Astrocyte (in vitro differentiated cells and primary cell): ENCODE measurements around the gene YPEL1. TPM values are rescaled to one million over a fixed set of nuclear protein-coding genes. Genes with fewer than 3 reads are reported as not detected.

Experiments used
- DNase-seq: peaks from one replicate; pipeline ENCODE4 v3.0.0-alpha.2; 2010; ENCODE audit warnings: low read depth
- FAIRE-seq: peaks from 2 replicates; lab custom pipeline; 2011; peaks lifted over from hg19 to GRCh38; lab: Jason Lieb, UNC
- H2AFZ ChIP-seq: 2 replicates; pipeline ENCODE4 v1.6.0; 2012; ENCODE audit warnings: low read depth, low read length, inconsistent platforms
- H3K27ac ChIP-seq: 2 replicates; pipeline ENCODE4 v1.5.1; 2011; ENCODE audit warnings: low read depth, low read length, inconsistent platforms
- H3K27me3 ChIP-seq: 2 replicates; pipeline ENCODE4 v1.6.0; 2011; ENCODE audit warnings: low read length, inconsistent platforms; ENCODE audit not compliant: insufficient read depth
- H3K36me3 ChIP-seq: 2 replicates; pipeline ENCODE4 v1.5.1; 2011; ENCODE audit warnings: low read length, inconsistent platforms; ENCODE audit not compliant: insufficient read depth
- H3K4me1 ChIP-seq: 2 replicates; pipeline ENCODE4 v1.5.1; 2011; ENCODE audit warnings: low read length, inconsistent platforms; ENCODE audit not compliant: insufficient read depth
- H3K4me2 ChIP-seq: 2 replicates; pipeline ENCODE4 v1.6.0; 2012; ENCODE audit warnings: low read length, inconsistent platforms
- H3K4me3 ChIP-seq: 2 replicates; pipeline ENCODE4 v1.5.1; 2011; ENCODE audit warnings: low read depth, mild to moderate bottlenecking, low read length, inconsistent platforms; ENCODE audit not compliant: insufficient read depth
- H3K79me2 ChIP-seq: 2 replicates; pipeline ENCODE4 v1.6.0; 2012; ENCODE audit warnings: mild to moderate bottlenecking, low read length, inconsistent platforms; ENCODE audit not compliant: insufficient read depth
- H3K9ac ChIP-seq: 2 replicates; pipeline ENCODE4 v1.6.0; 2012; ENCODE audit warnings: mild to moderate bottlenecking, low read length, inconsistent platforms
- H3K9me3 ChIP-seq: 2 replicates; pipeline ENCODE4 v1.5.1; 2012; ENCODE audit warnings: low read depth, mild to moderate bottlenecking, low read length, inconsistent platforms; ENCODE audit not compliant: insufficient read depth
- H4K20me1 ChIP-seq: 2 replicates; pipeline ENCODE4 v1.6.0; 2012; ENCODE audit warnings: low read length, inconsistent platforms; ENCODE audit not compliant: insufficient read depth
- H3K27ac Mint-ChIP-seq: one replicate; pipeline ENCODE4 v1.8.0; 2021; ENCODE audit warnings: mild to moderate bottlenecking, mixed read lengths; ENCODE audit not compliant: unreplicated experiment
- H3K27me3 Mint-ChIP-seq: one replicate; pipeline ENCODE4 v1.8.0; 2021; ENCODE audit warnings: low read depth, mixed read lengths; ENCODE audit not compliant: unreplicated experiment
- H3K36me3 Mint-ChIP-seq: one replicate; pipeline ENCODE4 v1.8.0; 2021; ENCODE audit warnings: low read depth, mixed read lengths; ENCODE audit not compliant: unreplicated experiment
- H3K4me1 Mint-ChIP-seq: one replicate; pipeline ENCODE4 v1.8.0; 2021; ENCODE audit warnings: low read depth, mixed read lengths; ENCODE audit not compliant: unreplicated experiment
- H3K4me3 Mint-ChIP-seq: one replicate; pipeline ENCODE4 v1.8.0; 2021; ENCODE audit warnings: mild to moderate bottlenecking, moderate library complexity, mixed read lengths; ENCODE audit not compliant: unreplicated experiment
- H3K9me3 Mint-ChIP-seq: one replicate; pipeline ENCODE4 v1.8.0; 2021; ENCODE audit warnings: mild to moderate bottlenecking, mixed read lengths; ENCODE audit not compliant: unreplicated experiment
- CTCF ChIP-seq: IDR thresholded peaks from 2 replicates; pipeline ENCODE4 v1.5.1; 2011; ENCODE audit warnings: low read depth, mild to moderate bottlenecking, inconsistent platforms, low read length, moderate library complexity; ENCODE audit not compliant: insufficient read depth
- EZH2 ChIP-seq: IDR thresholded peaks from 2 replicates; pipeline ENCODE4 v1.6.1; 2012; ENCODE audit warnings: mild to moderate bottlenecking, low read length, inconsistent platforms; ENCODE audit not compliant: insufficient read depth
- total RNA-seq: library from RNA; stranded (reverse); gene quantifications from 2 replicates; pipeline ENCODE4 v1.2.1, GENCODE V29; 2021

The YPEL1 gene
- total RNA-seq, 1 donor from 2014 or later = 0.86 TPM

GRCh38 chr22:21764038-21764804 lies 28.6 kb upstream of the YPEL1 start:
- no peak for TF ChIP-seq CTCF
- TF ChIP-seq EZH2 = no peak

GRCh38 chr22:21762712-21763581 lies 27.4 kb upstream of the YPEL1 start:
- no peak overlapping the region for H3K4me3 ChIP-seq
- H3K9me3 Mint-ChIP-seq = no peaks in the 10 kb centered on the region
- H3K4me3 Mint-ChIP-seq = no peak overlapping the region
- peaks cover 31% of the 10 kb centered on the region for H4K20me1 ChIP-seq
- H3K27ac Mint-ChIP-seq = peak overlapping the region; percentile 16
- H3K36me3 Mint-ChIP-seq = peaks cover 51% of the 10 kb centered on the region
- DNase-seq = no peak
- FAIRE-seq = no peak
- no peak overlapping the region for H3K9ac ChIP-seq
- H3K27ac ChIP-seq = no peak overlapping the region
- H3K4me1 ChIP-seq = peaks cover 9% of the 10 kb centered on the region
- H3K27me3 ChIP-seq = no peaks in the 10 kb centered on the region
- TF ChIP-seq EZH2 = no peak
- TF ChIP-seq CTCF = no peak
- no peak overlapping the region for H2AFZ ChIP-seq
- peaks cover 13% of the 10 kb centered on the region for H3K4me1 Mint-ChIP-seq
- H3K36me3 ChIP-seq = peaks cover 47% of the 10 kb centered on the region
- no peaks in the 10 kb centered on the region for H3K79me2 ChIP-seq
- no peaks in the 10 kb centered on the region for H3K9me3 ChIP-seq
- H3K4me2 ChIP-seq = no peak overlapping the region
- no peaks in the 10 kb centered on the region for H3K27me3 Mint-ChIP-seq

More at GRCh38 chr22:21764038-21764804, 28.6 kb upstream of the YPEL1 start:
- H3K9me3 Mint-ChIP-seq = no peaks in the 10 kb centered on the region
- Histone ChIP-seq H3K79me2 (no peaks in the 10 kb centered on the region), H3K4me1 (peaks cover 9% of the 10 kb centered on the region), H3K27me3 (no peaks in the 10 kb centered on the region), H3K9ac (no peak overlapping the region), H3K27ac (no peak overlapping the region), H3K9me3 (no peaks in the 10 kb centered on the region), H3K4me2 (no peak overlapping the region), H3K4me3 (no peak overlapping the region), H2AFZ (no peak overlapping the region), H3K36me3 (peaks cover 60% of the 10 kb centered on the region), H4K20me1 (peaks cover 29% of the 10 kb centered on the region)
- FAIRE-seq (no peak), DNase-seq (no peak)
- no peak overlapping the region for H3K4me3 Mint-ChIP-seq
- peaks cover 45% of the 10 kb centered on the region for H3K36me3 Mint-ChIP-seq
- no peak overlapping the region for H3K27ac Mint-ChIP-seq
- peaks cover 9% of the 10 kb centered on the region for H3K4me1 Mint-ChIP-seq
- no peaks in the 10 kb centered on the region for H3K27me3 Mint-ChIP-seq
